DOHH2 (cell line): Measurements from ENCODE around the gene DNAJC17.

ENCODE experiments used
- CTCF ChIP-seq: fragments of 200-600 bp; sonication (generic); IDR thresholded peaks from one replicate; pipeline ENCODE4 v1.5.1; 2014; ENCODE audit warnings: antibody characterized with exemption, mild to moderate bottlenecking, low read depth, low read length; ENCODE audit not compliant: poor library complexity, severe bottlenecking
- EZH2phosphoT487 ChIP-seq: fragments of 200-600 bp; sonication (generic); IDR thresholded peaks from 2 replicates; pipeline ENCODE4 v1.6.1; 2017; ENCODE audit warnings: borderline replicate concordance, mild to moderate bottlenecking, antibody characterized with exemption, low read length, moderate library complexity, mixed read lengths

- TF ChIP-seq CTCF, result no peak
- TF ChIP-seq EZH2phosphoT487, result no peak
Measured at GRCh38 chr15:40823572-40824343, 16.5 kb upstream of the DNAJC17 start.
